GM21526 (cell line): Measurements from ENCODE around the gene BCL2L1.
"Not testable (repeated sequence)": the region's sequence is repeated elsewhere in the genome, so short reads cannot be mapped to it uniquely, and the experiment has no call there.

Experiments used
- ATAC-seq: cut with Tn5 transposase; IDR thresholded peaks from one replicate; pipeline ENCODE4 v1.9.1; 2021; ENCODE audit warnings: moderate library complexity; ENCODE audit not compliant: unreplicated experiment, low FRiP score

The BCL2L1 gene

DNA sequence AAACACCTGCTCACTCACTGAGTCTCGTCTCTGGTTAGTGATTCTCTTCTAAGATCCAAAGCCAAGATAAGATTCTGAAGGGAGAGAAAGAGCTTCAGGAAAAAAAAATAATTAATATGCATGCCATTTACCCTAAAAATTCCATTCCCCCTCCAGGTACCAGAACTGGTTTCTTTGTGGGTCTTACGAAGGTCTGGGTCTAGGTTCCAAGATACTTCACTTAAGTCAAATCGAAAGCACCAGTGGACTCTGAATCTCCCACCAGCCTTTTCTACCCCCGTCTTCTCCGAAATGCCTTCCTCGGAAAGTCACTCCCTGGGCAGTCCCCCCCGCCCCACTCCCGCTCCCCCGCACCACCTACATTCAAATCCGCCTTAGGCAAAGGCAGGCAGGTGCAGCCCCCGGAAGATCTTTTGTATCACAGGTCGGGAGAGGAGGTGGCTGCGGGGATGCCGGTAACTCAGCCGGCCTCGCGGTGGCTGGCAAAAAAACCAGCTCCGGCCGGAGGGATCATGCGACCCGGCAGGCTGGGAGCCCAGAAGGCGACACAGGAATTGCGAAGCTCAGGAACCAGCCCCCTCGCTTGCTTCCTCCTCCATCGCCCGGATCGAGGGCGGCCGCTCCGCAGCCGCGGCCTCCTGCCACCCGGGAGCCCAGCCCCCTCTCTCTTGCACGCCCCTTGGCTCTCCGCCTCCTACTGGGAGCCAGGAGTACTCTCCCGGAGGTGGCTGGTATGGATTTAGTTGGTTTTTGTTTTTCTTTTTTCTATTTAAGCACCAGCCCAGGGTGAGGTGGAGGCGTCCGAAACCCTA, at the start of gene BCL2L1:
BCL2L1 (minus strand) TSS at position 612 of the 812 bp plus-strand sequence. CDS start 650 bp downstream, outside the sequence.
- no peak for ATAC-seq

GRCh38 chr20:31770243-31770642, 47.6 kb upstream of the BCL2L1 start:
- ATAC-seq = no peak

DNA sequence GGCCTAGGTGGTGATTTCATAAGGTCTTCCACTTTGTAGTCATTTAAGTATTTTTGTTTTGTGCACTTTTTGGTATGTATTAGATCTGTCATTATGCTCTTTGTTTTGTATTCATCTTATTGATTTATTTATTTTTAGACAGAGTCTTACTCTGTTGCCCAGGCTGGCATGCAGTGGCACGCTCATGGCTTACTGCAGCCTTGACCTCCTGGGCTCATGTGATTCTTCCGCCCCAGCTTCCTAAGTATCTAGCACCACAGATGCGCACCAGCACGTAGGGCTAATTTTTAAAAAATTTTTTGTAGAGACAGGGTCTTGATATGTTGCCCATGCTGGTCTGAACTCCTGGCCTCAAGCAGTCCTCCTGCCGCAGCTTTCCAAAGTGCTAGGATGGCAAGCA, 47.0 kb upstream of the BCL2L1 start:
- no peak for ATAC-seq

DNA sequence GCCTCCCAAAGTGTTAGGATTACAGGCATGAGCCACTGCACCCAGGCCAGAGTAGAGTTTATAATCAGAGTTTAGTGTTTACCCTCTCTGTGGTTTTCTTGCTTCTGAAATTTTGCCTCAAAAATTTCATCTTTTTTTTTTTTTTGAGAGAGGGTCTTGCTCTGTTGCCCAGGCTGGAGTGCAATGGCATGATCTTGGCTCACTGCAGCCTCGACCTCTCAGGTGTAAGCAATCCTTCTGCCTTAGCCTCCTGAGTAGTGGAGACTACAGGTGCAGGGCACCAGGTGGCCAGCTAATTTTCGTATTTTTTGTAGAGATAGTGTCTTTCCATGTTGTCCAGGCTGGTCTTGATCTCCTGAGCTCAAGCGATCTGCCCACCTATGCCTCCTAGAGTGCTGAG, 45.1 kb upstream of the BCL2L1 start:
- no peak for ATAC-seq

GRCh38 chr20:31764641-31765305, 42.1 kb upstream of the BCL2L1 start:
- no peak for ATAC-seq

DNA sequence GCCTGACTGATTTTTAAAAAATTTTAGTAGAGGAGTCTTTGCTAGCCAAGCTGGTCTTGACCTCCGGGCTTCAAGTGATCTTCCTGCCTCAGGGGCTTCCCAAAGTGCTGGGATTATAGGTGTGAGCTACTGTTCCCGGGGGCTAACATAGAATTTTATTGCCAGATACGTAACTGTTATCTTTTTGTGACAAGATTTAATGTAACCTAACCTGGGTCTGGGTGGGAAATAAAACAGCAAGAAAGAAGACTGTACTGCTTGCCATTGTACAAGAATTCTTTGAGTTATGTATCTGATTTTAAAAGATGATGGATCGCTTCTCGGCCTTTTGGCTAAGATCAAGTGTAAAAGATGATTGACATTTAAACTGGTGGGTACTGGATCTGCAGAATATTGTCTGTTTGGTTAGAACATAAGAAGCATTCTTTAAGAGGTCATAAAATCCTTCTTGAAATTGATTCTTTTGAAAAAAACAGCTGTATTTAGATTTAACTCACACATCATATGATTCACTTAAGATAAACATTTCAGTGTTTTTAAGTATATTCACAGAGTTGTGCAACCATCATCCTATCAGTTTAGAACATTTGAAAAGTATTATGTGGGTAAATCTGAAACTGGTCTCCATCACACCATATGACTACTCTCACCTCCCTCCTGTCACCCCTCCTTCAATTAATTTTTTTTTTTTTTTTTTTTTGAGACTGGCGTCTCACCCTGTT, 38.0 kb upstream of the BCL2L1 start:
- ATAC-seq = no peak

- no peak for ATAC-seq
Observed at GRCh38 chr20:31759836-31760518, 37.3 kb upstream of the BCL2L1 start.

DNA sequence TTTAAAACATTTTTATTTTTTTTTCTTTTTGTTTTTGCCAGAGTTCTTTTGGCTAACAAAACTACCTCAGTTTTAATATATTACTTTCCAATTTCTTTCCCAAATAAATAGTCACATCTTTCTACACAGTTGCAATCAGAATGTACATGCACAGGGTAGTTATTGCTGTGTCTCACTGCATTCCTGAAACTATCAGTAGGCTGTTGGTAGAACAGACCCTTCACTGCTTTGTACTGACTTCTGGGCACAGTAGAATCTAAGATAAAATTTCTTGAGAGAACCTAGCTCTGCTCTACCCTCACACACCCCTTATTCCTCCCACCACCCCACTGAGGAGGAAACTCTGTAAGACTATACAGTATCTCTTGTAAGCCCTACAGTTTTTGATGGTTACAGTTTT, 36.3 kb upstream of the BCL2L1 start:
- ATAC-seq = no peak

DNA sequence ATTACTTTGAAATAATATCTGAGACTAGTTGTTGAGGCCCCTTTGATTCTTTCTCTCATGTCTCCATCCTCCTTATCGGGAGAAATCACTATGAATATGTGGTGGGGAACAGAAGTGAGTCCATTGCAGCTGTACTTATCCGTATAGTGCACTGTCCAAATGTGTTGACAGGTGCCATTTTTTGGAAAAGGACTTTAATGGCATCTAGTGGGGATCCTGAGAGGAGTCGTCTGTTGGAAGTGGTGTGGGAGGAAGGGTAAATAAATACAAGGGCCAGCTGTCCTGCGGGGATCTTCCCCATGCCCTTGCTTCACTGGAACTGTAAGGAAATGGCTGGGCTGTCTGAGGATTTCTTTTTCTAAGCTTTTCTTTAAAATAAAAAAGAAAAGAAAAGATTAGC, 35.9 kb upstream of the BCL2L1 start:
- ATAC-seq = no peak

GRCh38 chr20:31757254-31757653, 34.6 kb upstream of the BCL2L1 start:
- no peak for ATAC-seq

GRCh38 chr20:31751126-31751525, 28.5 kb upstream of the BCL2L1 start:
- no peak for ATAC-seq

DNA sequence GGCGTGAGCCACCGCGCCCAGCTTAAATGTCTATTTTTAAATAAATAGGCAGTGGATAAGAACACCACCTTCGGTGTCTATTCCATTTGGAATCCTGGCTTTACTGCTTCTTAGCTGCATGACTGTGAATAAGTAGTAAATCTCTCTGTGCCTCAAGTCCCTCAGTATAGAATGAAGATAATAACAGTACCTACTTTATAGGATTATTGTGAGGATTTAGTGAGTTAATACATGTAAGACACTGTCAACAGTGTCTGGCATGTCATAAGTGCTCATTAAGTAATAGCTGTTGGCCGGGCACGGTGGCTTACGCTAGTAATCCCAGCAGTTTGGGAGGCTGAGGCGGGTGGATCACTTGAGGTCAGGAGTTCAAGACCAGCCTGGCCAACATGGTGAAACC, 26.6 kb upstream of the BCL2L1 start:
- ATAC-seq = no peak

DNA sequence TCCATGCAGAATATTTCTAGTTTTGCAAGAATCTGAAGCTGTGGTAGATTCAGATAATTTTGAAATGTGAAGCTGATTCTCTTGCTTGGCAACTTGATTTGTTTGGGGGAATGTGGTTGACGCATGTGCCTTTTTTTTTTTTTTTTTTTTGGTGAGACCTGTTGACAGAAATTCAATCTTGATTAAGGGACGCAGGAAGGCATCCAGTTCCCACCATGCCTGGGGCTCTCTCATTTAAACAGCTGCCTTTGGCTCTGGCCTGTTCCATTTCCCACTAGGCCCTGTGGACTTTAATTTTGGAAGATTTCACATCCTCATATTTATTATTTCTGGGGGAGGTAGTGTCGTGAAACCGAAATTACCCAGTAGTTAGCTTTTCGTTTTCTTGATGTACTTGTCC, 25.0 kb upstream of the BCL2L1 start:
- ATAC-seq = no peak

DNA sequence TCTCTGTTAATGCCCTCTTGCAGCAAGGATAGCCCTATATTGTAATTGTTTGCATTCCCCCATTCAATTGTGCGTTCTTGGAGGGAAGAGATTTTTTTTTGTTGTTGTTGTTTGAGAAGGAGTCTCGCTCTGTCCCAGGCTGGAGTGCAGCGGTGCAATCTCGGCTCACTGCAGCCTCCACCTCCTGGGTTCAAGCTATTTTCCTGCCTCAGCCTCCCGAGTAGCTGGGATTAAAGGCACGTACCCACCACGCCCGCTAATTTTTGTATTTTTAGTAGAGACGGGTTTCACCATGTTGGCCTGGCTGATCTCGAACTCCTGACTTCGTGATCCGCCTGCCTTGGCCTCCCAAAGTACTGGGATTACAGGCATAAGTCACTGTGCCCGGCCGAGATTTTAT, 24.4 kb upstream of the BCL2L1 start:
- ATAC-seq = not testable (repeated sequence)

GRCh38 chr20:31746068-31746878, 23.6 kb upstream of the BCL2L1 start:
- ATAC-seq = no peak

DNA sequence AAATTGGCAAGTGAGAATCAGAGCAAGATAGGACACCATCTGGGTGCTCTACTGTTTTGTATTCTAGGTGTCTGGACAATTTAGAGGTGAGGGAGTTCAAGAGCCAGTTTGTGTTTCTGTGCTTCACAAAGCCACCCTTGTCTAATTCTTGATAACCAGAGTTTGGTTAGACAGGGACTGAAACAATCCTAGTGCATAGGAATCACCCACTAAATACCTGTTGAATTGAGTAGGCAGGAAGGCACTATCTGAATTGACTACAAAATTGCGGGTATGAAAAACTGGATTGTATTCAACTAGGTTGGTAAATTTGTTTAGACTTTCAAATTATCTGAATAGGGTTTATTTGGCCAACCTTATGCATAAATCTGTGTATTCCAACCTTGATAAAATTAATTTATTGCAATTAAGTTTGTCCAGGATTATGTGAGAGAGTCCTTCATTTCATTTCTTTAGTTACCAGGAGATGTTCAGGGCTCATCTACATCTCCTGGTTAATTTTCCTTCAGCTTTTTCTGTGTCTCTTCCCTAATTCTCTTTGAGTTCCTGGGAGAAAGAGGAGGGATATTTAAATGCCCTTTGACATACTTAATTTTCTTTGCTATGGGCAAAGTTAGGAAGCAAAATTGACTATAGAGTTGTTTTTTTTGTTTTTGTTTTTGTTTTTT, 18.1 kb upstream of the BCL2L1 start:
- no peak for ATAC-seq

GRCh38 chr20:31740208-31740607, 17.5 kb upstream of the BCL2L1 start:
- ATAC-seq = no peak

DNA sequence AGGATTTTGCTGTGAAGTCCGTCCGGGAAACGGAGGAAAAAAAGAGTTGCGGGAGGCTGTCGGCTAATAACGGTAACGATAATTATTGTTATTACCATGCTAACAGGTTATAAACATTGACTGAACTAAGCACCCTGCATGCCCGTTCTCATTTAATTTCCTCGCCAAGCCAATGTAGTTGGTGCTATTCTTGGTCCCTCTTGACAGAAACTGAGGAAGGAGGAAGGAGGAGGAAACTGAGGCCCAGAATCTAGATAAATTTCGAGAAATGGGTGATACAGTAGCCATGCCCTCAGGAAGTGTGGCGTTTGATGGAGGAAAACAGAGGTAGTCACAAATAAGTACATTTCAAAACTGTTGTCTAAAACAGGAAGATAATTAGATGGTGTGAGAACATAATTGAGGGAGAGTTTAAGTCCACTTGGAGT, 16.9 kb upstream of the BCL2L1 start:
- peak; percentile 12 for ATAC-seq

- ATAC-seq = peak; percentile 95
Observed at GRCh38 chr20:31738729-31739549, 16.3 kb upstream of the BCL2L1 start, which contains the start of gene TPX2. TSS of gene TPX2 (plus strand) at chr20:31739290. CDS start at chr20:31757477, 18,187 bp downstream.
